Hematopoietic multipotent progenitor cell treated with erythropoietin and hydrocortisone succinate and interleukin-3 and kit ligand, for 15 days (in vitro differentiated cells): ENCODE measurements around the gene TLK1.
"Not testable (repeated sequence)": the region's sequence is repeated elsewhere in the genome, so short reads cannot be mapped to it uniquely, and the experiment has no call there.

Source experiments
- DNase-seq: peaks from one replicate; pipeline ENCODE4 v3.0.0-alpha.2; 2015; ENCODE audit warnings: low spot score

TLK1 gene

DNA sequence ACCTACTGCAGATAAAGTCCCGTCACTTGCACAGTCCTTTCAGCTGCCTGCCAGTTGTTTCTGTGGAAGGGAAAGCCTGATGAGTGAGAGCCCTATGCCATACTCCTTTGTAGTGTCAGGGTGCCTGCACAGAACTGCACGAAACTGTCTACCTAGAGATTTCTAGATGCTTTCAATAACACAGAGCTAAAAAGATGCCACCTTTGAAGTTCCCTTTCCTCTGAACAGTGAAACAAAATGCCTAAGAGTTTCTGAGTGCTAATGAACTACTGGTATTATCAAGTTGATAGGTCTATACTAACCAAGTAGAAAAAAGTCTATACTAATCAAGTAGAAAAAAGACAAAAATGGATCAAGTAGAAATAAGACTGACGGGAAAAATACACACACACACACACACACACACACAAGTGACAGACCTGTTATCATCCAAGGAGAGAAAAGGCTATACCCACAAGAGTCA is 79.0 kb downstream of the TLK1 start:
- no peak for DNase-seq

DNA sequence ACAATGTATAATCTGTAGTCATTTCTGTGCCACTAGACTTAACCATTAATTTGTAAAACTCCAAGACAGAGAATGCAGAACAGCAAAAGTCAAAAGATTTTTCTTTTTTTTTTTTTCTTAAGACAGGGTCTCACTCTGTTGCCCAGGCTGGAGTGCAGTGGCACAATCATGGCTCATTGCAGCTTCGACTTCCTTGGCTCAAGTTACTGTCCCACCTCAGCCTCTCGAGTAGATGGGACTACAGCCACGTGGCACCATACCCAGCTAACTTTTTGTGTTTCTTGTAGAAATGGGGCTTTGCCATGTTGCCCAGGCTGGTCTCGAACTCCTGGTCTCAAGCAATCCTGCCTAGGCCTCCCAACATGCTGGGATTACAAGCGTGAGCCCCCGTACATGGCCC is 80.1 kb downstream of the TLK1 start:
- no peak for DNase-seq

DNA sequence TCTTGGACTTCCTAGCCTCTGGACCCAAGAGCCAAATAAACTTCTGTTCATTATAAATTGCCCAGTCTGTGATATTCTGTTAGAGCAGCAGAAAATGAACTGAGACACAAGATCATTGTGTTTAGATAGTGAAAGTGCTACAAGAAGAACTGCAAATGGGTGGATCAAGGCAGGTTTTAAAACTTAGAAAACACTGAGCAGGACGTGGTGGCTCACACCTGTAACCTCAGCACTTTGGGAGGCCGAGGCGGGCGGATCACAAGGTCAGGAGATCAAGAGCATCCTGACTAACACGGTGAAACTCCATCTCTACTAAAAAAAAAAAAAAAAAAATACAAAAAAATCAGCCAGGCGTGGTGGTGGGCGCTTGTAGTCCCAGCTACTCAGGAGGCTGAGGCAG is 84.3 kb downstream of the TLK1 start:
- DNase-seq, result not testable (repeated sequence)

DNA sequence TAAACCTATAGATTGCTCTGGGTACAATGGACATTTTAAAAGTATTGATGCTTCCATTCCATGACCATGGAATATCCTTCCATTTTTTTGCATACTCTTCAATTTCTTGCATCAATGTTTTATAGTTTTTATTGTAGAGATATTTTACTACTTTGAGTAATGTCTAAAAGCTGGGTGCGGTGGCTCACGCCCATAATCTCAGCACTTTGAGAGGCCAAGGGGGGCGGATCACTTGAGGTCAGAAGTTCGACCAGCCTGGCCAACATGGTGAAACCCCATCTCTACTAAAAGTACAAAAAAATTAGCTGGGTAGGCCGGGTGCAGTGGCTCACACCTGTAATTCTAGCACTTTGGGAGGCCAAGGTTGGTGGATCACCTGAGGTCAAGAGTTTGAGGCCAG is 88.5 kb downstream of the TLK1 start:
- DNase-seq, result no peak

DNA sequence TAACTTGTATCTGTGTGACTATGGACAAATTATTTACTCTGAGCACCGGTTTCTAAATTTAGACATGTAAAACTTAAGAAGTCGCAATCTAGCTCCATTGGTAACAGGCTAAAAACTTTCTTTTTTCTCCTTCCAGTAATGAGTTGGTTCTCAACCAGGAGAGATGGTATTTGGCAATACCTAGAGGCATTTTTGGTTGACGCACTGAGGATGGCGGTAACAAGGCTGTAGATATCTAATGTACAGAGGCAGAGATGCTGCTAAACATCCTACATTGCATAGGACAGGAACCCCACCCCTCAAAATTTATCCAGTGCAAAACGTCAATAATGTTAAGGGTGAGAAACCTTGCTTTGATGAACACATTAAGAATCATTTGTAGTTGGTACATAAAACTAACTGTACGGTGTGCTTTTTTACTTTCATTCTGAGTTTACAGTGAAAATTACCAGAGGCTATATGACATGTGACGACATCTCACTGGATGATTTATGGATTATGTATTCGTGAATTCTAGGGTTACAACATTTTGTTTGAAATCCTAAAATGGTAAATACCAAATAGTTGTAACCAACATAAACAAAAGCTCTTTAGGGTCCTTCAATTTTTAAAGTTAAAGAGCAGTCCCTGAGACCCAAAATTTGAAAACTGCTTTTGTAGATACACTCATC is 91.3 kb downstream of the TLK1 start:
- DNase-seq, result no peak

DNA sequence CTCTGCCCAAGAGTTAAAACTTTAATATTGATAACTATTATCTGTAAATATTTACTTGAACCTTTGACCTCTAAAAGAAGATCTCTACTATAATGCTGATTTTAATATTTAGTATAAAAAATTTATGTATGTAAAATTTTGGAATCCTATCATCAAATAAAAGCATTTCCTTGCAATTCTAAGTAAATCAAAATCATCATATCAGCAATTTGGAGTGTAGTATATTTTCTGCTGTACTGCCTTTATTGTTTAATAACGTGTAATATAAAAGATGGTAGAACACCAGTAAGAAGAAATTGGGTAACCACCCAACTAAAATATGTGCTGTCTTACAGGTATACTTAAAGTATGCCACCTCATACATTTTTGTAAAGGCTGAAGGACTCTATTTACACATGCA is 94.6 kb downstream of the TLK1 start:
- no peak for DNase-seq

DNA sequence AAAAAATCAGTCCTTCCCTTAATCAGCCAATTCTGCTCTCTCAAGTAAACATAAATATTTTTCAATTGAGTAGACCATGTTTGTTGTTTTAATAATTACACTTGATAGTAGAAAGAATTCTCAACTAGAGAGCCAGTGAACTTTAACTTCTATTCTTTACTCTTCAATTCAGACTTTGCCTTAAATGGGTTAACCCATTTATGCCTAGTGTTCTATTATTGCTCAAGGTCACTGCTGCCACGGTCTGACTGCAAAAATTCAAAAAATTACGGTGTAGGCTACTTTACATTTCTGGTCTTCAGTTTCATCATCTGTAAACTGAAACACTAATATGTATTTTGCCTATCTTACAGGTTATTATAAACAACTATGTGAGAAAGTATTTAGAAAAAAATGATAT is 103.1 kb downstream of the TLK1 start:
- no peak for DNase-seq

DNA sequence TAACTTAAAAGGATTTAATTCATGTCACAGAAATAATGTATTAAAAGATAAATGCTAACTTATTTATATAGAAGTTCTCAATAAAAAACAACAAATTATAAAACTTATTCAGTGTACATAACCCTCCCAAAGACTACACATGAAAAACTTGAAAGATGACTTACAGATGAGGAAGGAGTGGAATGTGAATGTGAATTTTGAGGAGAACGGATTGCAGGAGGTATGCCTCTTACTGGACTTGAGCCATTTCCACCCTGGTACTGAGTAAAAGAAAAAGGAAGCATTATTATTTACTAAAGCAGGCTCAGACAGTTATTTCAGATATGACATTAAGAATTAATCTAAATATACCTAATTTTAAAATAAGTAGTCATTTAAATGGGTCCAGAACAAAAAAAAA is 104.4 kb downstream of the TLK1 start:
- no peak for DNase-seq

DNA sequence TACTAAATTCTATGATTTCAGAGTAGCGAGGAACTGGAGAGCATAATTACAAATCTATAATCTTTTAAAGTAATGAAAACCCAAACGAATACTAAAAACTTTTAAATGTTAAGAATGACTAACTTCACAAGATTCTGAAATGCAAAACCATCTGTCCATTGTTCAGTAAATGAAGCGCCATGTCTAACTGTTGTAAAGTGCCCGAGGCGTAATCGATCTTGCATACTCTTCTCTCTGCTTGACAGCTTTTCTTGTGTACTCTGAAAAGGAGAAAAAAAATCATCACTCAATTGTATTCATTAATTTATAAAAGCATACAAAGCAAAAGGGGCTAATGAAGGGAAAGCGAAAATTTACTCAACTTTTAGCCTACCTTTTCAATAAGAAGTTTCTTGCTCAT is 111.0 kb downstream of the TLK1 start:
- DNase-seq, result no peak

DNA sequence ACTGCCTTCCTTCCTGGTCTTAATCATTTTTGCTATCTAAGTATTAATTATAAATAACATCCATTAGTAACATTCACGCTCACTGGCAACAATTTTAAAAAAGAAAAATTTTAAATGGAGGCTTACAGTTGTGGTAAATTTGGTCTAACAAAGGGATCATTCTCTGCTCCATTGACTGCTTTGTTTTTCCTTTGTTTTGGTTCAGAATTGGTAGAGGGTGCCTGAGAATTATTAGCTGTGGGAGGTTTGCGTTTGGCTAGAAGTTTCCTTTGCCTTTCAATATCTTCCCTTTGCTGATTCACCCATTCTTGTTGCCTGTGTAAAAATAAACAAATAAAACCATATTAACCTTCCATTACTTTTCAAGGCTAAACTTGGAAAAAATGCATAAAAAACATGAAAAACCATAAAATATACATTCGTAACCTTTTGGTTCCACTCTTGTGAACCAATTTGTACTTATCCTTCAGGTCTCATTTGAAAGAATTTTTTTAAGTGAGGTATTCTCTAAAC is 114.6 kb downstream of the TLK1 start:
- no peak for DNase-seq

DNA sequence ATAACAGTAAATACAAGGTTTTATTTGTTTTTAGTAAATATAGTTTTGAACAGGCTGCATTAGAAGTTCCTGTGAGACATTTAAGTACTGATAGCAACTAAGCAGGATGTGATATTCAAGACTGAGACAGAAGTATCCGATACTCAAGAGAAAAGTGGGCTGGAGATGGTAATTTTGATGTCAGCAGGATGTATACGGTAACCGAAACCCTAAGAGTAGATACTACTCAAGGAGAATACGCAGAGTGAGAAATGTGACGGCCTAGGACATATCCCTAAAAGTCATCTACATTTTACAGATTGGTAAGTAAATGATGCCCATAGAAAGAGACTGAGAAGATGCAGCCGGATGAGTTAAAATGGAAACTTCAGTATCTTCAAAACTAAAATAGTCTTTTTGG is 116.3 kb downstream of the TLK1 start:
- DNase-seq, result no peak

DNA sequence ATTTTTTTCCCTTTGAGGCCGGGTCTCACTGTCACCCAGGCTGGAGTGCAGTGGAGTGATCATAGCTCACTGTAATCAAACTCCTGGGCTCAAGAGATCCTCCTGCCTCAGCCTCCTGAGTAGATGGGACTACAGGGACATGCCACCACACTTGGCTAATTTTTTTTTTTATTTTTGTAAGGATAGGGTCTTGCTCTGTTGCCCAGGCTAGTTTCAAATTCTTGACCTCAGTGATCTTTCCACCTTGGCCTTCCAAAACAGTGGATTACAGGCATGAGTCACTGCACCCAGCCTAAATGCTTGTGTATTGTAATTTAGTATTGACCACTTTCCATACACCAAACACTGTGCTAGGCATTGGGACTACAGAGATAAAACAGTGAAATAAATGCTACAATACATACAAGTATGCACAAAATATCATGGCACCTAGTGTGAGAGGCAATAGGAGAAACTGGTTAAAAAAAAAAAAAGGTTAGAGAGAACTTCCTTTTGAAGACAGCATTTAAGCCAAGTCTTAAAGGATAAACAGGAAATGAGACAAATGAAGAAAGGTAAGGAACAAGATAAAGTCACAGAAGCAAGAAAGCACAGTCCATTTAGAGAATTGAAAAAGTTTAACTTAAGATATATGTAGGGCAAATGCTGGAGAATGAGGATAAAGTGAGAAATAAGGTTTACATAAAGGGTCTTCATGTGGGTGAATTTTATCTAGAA is 118.3 kb downstream of the TLK1 start:
- DNase-seq, result no peak

DNA sequence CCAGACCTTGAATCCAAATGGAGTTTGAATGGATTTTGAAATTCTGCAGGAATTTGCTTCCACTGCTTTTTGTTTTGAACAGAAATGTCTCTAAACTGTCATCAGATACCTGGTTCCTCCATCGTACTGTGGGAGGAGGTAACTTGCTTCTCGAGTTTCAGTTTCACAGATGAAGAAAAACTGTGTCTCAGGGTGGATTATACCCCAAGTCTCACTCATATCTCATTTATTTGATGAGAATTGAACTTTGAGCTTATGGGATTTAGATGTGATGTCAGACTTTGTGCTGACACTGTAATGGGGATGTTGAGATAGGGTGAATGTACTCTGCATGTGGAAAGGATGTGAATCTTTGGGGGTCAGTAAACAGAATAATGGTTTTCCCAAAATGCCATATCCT is 124.2 kb downstream of the TLK1 start:
- DNase-seq, result no peak

DNA sequence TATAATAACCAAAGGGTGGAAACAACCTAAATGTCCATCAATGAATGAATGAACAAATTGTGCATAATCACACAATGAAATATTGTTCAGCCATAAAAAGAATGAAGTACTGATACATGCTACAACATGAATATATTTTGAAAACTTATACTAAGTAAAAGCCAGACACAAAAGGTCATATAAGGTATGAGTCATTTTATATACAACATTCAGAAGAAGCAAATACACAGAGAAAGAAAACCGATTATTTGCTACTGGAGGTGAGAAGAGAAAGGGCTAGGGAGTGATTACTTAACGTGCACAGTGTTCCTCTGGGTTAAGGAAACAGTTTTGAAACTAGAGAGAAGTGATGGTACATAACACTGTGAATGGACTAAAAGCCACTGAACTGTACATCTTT is 126.4 kb downstream of the TLK1 start:
- no peak for DNase-seq

DNA sequence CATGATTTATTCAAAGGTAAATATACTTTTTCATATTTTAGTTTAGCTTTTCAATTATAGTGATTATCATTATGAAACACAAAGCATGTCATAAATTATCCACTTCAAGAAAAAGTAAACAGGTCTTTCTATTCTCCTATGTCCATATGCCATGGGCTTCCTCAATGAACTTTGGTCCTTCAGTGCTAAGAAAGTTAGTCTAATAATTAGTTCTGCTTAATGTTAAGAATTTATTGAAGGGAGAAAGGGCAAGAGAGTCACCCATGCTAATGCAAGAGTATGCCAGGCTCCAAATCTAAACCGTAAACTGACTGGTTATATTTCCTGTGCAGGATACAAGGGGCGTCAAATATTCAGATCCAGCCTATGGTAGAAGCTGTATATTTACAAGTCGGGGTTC is 135.5 kb downstream of the TLK1 start:
- DNase-seq, result no peak

DNA sequence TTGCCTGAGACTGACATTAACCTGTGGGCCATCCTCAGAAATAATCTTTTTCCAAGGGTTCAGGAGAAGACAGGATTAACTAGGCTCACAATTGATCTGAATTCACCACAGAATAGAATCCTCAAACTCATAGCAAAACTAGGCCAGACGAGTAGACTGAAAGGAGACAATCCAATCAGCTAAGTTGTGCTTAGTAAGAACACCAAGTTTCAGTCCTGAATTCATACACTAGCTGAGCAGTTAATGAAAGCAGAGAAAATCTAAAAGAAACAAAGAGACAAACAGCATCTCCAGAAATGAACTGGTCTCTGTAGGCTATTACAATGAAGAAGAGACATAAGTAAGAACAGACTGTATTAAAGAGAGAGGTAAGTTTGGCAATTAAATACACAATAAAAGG is 142.2 kb downstream of the TLK1 start:
- no peak for DNase-seq

DNA sequence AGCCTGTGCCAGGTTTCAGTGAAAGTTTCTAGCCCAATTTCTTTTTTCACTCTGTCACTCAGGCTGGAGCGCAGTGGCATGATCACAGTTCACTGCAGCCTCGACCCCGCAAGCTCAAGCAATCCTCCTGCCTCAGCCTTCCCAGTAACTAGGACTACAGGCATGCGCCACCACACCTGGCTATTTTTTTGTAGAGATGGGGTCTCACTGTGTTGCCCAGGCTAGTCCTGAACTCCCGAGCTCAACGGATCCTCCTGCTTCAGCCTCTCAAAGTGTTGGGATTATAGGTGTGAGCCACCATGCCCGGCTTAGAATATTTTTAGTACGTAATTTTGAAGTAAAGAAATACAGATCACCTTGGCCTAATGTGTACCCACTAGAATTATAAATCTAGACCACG is 144.6 kb downstream of the TLK1 start:
- no peak for DNase-seq

DNA sequence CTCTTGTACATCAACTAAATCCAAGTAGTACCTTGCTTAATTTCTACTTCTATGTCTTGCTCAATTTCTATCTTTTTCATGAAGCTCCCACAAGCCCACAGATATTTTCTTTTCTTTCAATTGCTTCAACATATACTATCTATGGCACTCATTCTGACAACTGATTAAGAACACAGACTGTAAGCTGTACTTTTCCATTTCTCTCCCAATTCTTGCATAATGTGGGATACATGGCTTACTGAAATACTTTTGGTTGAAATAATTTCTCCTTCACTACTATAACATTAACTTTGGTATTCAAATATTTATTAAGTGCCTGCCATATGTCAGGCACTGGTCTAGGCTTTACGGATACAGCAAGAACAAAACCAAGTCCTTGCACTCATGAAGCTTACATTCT is 146.8 kb downstream of the TLK1 start:
- DNase-seq, result no peak

DNA sequence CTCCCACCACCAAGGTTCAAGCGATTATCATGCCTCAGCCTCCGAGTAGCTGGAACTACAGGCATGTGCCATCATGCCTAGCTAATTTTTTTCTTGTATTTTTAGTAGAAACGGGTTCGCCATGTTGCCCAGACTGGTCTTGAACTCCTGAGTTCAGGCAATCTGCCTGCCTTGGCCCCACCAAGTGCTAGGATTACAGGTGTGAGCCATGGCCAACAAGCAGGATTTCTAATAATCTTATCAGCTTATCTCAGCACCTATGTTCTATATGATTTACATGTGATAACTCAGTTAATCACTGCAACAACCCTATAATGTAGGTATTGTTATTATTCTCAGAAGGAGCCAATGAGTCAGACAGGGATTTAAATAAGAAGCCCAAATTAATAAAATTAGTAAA is 151.3 kb downstream of the TLK1 start:
- no peak for DNase-seq

DNA sequence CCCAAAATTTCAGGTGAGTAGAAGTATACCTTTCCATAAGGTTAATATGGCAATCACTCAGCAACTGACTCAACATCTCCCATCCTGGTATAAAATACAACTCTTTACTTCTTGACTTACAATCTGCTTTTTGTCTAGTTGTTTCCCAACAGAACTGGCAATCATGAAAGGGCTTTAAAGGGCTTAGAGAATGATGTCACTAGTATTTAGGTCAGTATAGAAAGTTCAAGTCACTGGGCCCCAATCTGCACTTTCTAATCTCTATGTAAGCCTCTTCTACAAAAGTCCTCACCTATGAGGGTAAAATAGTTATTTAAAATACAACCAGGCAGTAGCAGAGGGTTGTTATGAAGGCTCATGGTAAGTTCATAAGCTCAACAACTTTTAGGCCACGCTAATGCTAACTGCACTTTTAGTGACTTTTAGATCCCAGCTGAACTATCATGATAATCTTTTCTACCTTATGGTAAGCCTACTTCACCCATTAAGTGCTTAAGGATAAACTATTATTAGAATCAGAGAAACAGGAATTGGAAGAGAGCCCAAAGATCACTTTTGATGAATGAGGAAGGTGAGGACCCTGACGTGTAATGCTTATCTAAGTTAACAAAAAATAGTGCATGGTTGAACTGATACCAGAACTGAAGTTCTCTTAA is 152.0 kb downstream of the TLK1 start:
- no peak for DNase-seq

DNA sequence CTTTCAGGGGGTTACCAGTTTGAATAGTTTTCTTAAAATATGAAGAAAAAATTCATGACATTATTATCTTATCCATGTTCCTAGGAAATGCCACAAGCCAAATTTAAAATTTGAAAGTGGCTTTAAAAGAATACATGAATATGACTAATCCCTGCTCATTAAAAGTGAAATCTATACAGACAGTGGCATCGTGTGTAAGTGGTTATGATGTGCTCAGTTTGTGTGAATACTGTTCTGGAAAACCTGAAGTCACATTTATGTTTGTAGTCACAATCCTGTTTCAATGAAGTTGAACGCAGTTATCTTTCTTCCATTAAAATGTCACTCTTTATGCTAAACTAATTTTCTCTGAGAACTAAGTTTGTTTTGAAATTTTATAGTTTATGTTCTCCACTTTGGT is 155.9 kb downstream of the TLK1 start:
- DNase-seq, result no peak

DNA sequence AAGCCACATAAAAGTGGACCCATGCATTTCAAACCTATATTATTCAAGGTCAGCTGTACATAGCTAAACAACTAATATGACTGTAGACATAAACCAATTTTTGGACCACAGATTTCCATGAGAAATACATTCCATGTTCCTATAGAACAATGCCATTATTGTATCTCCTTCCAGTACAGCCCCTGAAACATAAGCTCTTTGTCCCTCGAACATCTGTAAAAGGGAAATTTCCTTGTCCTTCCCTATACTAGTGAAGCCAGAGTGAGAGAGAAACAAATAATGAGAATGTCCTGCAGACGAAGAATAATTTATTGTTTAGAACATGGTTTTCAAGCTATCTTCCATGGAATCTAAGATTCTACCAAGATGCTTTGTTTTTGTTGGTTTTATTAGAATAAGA is 156.3 kb downstream of the TLK1 start:
- DNase-seq, result no peak

DNA sequence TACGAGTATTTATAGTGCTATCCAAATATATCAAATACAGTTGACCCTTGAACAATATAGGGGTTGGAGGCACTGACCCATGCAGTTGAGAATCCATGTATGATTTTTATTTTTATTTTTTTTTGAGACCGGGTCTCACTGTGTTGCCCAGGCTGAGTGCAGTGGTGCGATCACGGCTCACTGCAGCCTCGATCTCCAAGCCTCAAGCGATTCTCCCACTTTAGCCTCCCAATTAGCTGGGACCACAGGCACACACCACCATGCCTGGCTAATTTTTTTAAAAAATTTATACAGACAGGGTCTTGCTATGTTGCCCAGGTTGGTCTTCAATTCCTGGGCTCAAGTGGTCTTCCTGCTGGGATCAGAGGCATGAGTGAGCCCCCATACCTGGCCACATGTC is 161.0 kb downstream of the TLK1 start:
- DNase-seq, result no peak
